K562 (cell line): ENCODE measurements around the gene GNPTAB. TPM values are rescaled to one million over a fixed set of nuclear protein-coding genes. Genes with fewer than 3 reads are reported as not detected.

Experiments used
- CBFB ChIP-seq: sonication (generic); formaldehyde crosslinking; IDR thresholded peaks from 2 replicates; pipeline ENCODE4 v1.4.0; 2020; ENCODE audit warnings: mild to moderate bottlenecking, missing genetic modification reagents
- E2F8 ChIP-seq: fragments of 450-650 bp; IDR thresholded peaks from 2 replicates; pipeline ENCODE4 v1.7.1; 2018; ENCODE audit warnings: mild to moderate bottlenecking, low read depth; ENCODE audit not compliant: partially characterized antibody
- ELF2 ChIP-seq: fragments of 250-450 bp; sonication (Bioruptor Pico); IDR thresholded peaks from 2 replicates; pipeline ENCODE4 v1.5.0; 2021; ENCODE audit warnings: mild to moderate bottlenecking
- ID3 ChIP-seq, 2 experiments: fragments of 250-450 bp in 1 of 2; fragments of 450-650 bp in 1 of 2; sonication (Bioruptor Pico) in 1 of 2; IDR thresholded peaks; 2 replicates each; pipeline versions ENCODE4 v1.6.1 to v1.8.0; 2016 to 2021; ENCODE audit warnings: mild to moderate bottlenecking in 2 of 2, moderate library complexity in 2 of 2, missing compliant biosample characterization in 1 of 2, missing genetic modification characterization in 1 of 2
- NR2F6 ChIP-seq: fragments of 450-650 bp; formaldehyde crosslinking; IDR thresholded peaks from 2 replicates; pipeline ENCODE4 v1.4.0; 2020; ENCODE audit warnings: mild to moderate bottlenecking
- NUFIP1 ChIP-seq: fragments of 450-650 bp; IDR thresholded peaks from 2 replicates; pipeline ENCODE4 v1.6.1; 2018; ENCODE audit not compliant: partially characterized antibody
- PRPF4 ChIP-seq: fragments of 200-400 bp; formaldehyde crosslinking; IDR thresholded peaks from one replicate; pipeline ENCODE4 v1.6.1; 2017; ENCODE audit warnings: low read length, low read depth, mild to moderate bottlenecking; ENCODE audit not compliant: insufficient read depth, poor library complexity, severe bottlenecking
- REST ChIP-seq, 2 experiments: fragments of 450-650 bp; formaldehyde crosslinking in 1 of 2; IDR thresholded peaks; 2 replicates each; pipeline versions ENCODE4 v1.4.0 to v1.6.1; 2014 to 2020; ENCODE audit warnings: mild to moderate bottlenecking in 2 of 2, borderline replicate concordance in 1 of 2, low read depth in 1 of 2
- TCF7 ChIP-seq: sonication (generic); IDR thresholded peaks from 2 replicates; pipeline ENCODE4 v1.6.1; 2016; ENCODE audit warnings: antibody characterized with exemption, borderline replicate concordance
- ZC3H11A ChIP-seq: IDR thresholded peaks from 2 replicates; pipeline ENCODE4 v1.6.1; 2012; ENCODE audit warnings: low read depth, low read length, improper control_type of control experiment
- ZNF274 ChIP-seq: IDR thresholded peaks from 2 replicates; pipeline ENCODE4 v1.6.1; 2011; ENCODE audit warnings: low read depth, mild to moderate bottlenecking, low read length, moderate library complexity, borderline replicate concordance
- ZNF76 ChIP-seq: fragments of 250-450 bp; sonication (Bioruptor Pico); IDR thresholded peaks from 2 replicates; pipeline ENCODE4 v1.4.0; 2020; ENCODE audit warnings: mild to moderate bottlenecking, moderate library complexity, borderline replicate concordance
- polyA plus RNA-seq, 8 experiments: library from polyadenylated mRNA; depleted of rRNA in 4 of 8; stranded (reverse) in 5 of 8; unstranded in 3 of 8; fragments of >200 nt; fragmentation: Nextera tagmentation in 2 of 8; fragmentation: Illumina TruSeq in 1 of 8; extraction: Ambion mirVana in 2 of 8; extraction: Trizol in 1 of 8; gene quantifications; 2 replicates each; pipeline versions ENCODE4 v1.2.1 to v1.2.3, GENCODE V29; 2011 to 2014; ENCODE audit warnings: inconsistent platforms in 1 of 8, missing spikeins in 1 of 8
- total RNA-seq, 7 experiments: library from RNA; depleted of rRNA in 6 of 7; stranded (reverse); fragments of >200 nt in 6 of 7; fragmentation: Illumina TruSeq in 2 of 7; extraction: Trizol in 2 of 7; gene quantifications; 2 replicates each; pipeline versions ENCODE4 v1.2.1 to v1.2.3, GENCODE V29; 2011 to 2021; ENCODE audit warnings: low replicate concordance in 1 of 7

Gene GNPTAB
- total and polyA plus RNA-seq, 9 of the 15 experiments (the other 6 are each of a cell fraction or from before 2014, with no cell fraction given): 5.9 to 23.2 (median 19.3) TPM

GRCh38 chr12:101830367-101831325 lies at the start of gene GNPTAB (continued):
- TF ChIP-seq ID3 (CRISPR knock-in tag; IDR thresholded peaks at IDR 0.05) (no peak), ID3 (tag; IDR thresholded peaks at IDR 0.05) (no peak), REST (IDR thresholded peaks at IDR 0.05; ENCODE audit: borderline replicate concordance) (peak; percentile 97), REST (CRISPR knock-in tag; IDR thresholded peaks at IDR 0.05; ENCODE audit: low read depth) (no peak), NR2F6 (CRISPR knock-in tag) (no peak), ZNF76 (no peak), PRPF4 (no peak), ZNF274 (no peak), ZC3H11A (no peak), TCF7 (no peak), ELF2 (CRISPR knock-in tag) (no peak), NUFIP1 (no peak), E2F8 (no peak), CBFB (CRISPR knock-in tag) (no peak)
